GM12878 (cell line): ENCODE measurements around the gene PHRF1. TPM values are rescaled to one million over a fixed set of nuclear protein-coding genes. Genes with fewer than 3 reads are reported as not detected.
A peak's percentile ranks its signal among the peaks of the same experiment; 100 is the strongest.

Source experiments
- BRCA1 ChIP-seq: IDR thresholded peaks from 2 replicates; pipeline ENCODE4 v1.6.1; 2011; ENCODE audit warnings: low read depth, low read length, improper control_type of control experiment
- CEBPB ChIP-seq, 2 experiments: fragments of 150-350 bp in 1 of 2; IDR thresholded peaks; 2 replicates each; pipeline ENCODE4 v1.6.1; 2012 to 2014; ENCODE audit warnings: low read depth in 2 of 2, low read length in 2 of 2, borderline replicate concordance in 1 of 2, inconsistent platforms in 1 of 2
- CHD4 ChIP-seq: fragments of 200-600 bp; sonication (generic); IDR thresholded peaks from 2 replicates; pipeline ENCODE4 v1.6.1; 2016; ENCODE audit warnings: mild to moderate bottlenecking
- CTCF ChIP-seq, 3 experiments: IDR thresholded peaks in 2 of 3; conservative IDR thresholded peaks in 1 of 3; 2 replicates each; pipeline ENCODE4 v1.5.1; 2011; ENCODE audit warnings: low read depth in 3 of 3, low read length in 3 of 3, mild to moderate bottlenecking in 3 of 3, control low read depth in 2 of 3, moderate library complexity in 2 of 3, inconsistent platforms in 1 of 3, mixed read lengths in 1 of 3; ENCODE audit not compliant: control insufficient read depth in 2 of 3, insufficient read depth in 1 of 3; ENCODE audit errors: extremely low read depth in 1 of 3
- IKZF2 ChIP-seq, 2 experiments: fragments of 450-650 bp; IDR thresholded peaks; 2 replicates each; pipeline ENCODE4 v1.6.1; 2017; ENCODE audit warnings: mild to moderate bottlenecking in 2 of 2, moderate library complexity in 2 of 2
- MLLT1 ChIP-seq: fragments of 450-650 bp; IDR thresholded peaks from 2 replicates; pipeline ENCODE4 v1.6.1; 2016; ENCODE audit warnings: mild to moderate bottlenecking
- MTA3 ChIP-seq: IDR thresholded peaks from 2 replicates; pipeline ENCODE4 v1.6.1; 2012; ENCODE audit warnings: low read length, inconsistent platforms, borderline replicate concordance
- NFXL1 ChIP-seq: fragments of 450-650 bp; IDR thresholded peaks from 2 replicates; pipeline ENCODE4 v1.6.1; 2017; ENCODE audit warnings: antibody characterized with exemption, mild to moderate bottlenecking, borderline replicate concordance
- PBX3 ChIP-seq: IDR thresholded peaks from 2 replicates; pipeline ENCODE4 v1.6.1; 2011; ENCODE audit warnings: mild to moderate bottlenecking, low read depth, low read length, moderate library complexity; ENCODE audit not compliant: insufficient replicate concordance
- POLR2A ChIP-seq: IDR thresholded peaks from 2 replicates; pipeline ENCODE4 v1.6.1; 2011; ENCODE audit warnings: low read depth, mild to moderate bottlenecking, low read length
- SIX5 ChIP-seq: IDR thresholded peaks from 2 replicates; pipeline ENCODE4 v1.6.1; 2011; ENCODE audit warnings: mild to moderate bottlenecking, low read depth, low read length, moderate library complexity; ENCODE audit not compliant: severe bottlenecking
- SUPT20H ChIP-seq: IDR thresholded peaks from 2 replicates; pipeline ENCODE4 v1.6.1; 2011; ENCODE audit warnings: low read depth, mild to moderate bottlenecking, low read length, moderate library complexity, borderline replicate concordance; ENCODE audit not compliant: control insufficient read depth
- ZNF207 ChIP-seq: fragments of 450-650 bp; IDR thresholded peaks from 2 replicates; pipeline ENCODE4 v1.6.1; 2014; ENCODE audit warnings: antibody characterized with exemption, mild to moderate bottlenecking, borderline replicate concordance
- ZNF24 ChIP-seq: fragments of 450-650 bp; IDR thresholded peaks from 2 replicates; pipeline ENCODE4 v1.6.1; 2017; ENCODE audit warnings: antibody characterized with exemption, mild to moderate bottlenecking
- polyA plus RNA-seq, 11 experiments: library from polyadenylated mRNA; depleted of rRNA in 4 of 11; unstranded in 6 of 11; stranded (reverse) in 5 of 11; fragments of >200 nt; fragmentation: Nextera tagmentation in 4 of 11; fragmentation: Illumina TruSeq in 1 of 11; extraction: Ambion mirVana in 4 of 11; extraction: Trizol in 1 of 11; gene quantifications; 1 replicate in 1 of 11; 2 replicates in 10 of 11; pipeline versions ENCODE4 v1.2.1 to v1.2.3, GENCODE V29; 2011 to 2016; ENCODE audit warnings: inconsistent platforms in 2 of 11, missing spikeins in 2 of 11, low read depth in 1 of 11
- total RNA-seq, 4 experiments: library from RNA; depleted of rRNA in 3 of 4; stranded (reverse); fragments of >200 nt in 3 of 4; fragmentation: Illumina TruSeq in 1 of 4; extraction: Trizol in 1 of 4; gene quantifications; 2 replicates each; pipeline versions ENCODE4 v1.2.1 to v1.2.3, GENCODE V29; 2013 to 2021
- TF ChIP-seq, protein P1 (sequence below): fragments of 450-650 bp; conservative IDR thresholded peaks from 2 replicates; pipeline ENCODE4 v1.6.1; 2017; ENCODE audit warnings: mild to moderate bottlenecking, moderate library complexity
- TF ChIP-seq, protein P2 (sequence below): IDR thresholded peaks from 2 replicates; pipeline ENCODE4 v1.6.1; 2012; ENCODE audit warnings: low read depth, low read length, improper control_type of control experiment
- TF ChIP-seq, protein P3 (sequence below): fragments of 450-650 bp; formaldehyde crosslinking; IDR thresholded peaks from 2 replicates; pipeline ENCODE4 v1.5.0; 2022; ENCODE audit warnings: mild to moderate bottlenecking, missing genetic modification characterization

PHRF1 gene
- total and polyA plus RNA-seq, 10 of the 15 experiments (the other 5 are each of a cell fraction or from before 2014, with no cell fraction given), result 0.13 to 43.5 (median 15.1) TPM

DNA sequence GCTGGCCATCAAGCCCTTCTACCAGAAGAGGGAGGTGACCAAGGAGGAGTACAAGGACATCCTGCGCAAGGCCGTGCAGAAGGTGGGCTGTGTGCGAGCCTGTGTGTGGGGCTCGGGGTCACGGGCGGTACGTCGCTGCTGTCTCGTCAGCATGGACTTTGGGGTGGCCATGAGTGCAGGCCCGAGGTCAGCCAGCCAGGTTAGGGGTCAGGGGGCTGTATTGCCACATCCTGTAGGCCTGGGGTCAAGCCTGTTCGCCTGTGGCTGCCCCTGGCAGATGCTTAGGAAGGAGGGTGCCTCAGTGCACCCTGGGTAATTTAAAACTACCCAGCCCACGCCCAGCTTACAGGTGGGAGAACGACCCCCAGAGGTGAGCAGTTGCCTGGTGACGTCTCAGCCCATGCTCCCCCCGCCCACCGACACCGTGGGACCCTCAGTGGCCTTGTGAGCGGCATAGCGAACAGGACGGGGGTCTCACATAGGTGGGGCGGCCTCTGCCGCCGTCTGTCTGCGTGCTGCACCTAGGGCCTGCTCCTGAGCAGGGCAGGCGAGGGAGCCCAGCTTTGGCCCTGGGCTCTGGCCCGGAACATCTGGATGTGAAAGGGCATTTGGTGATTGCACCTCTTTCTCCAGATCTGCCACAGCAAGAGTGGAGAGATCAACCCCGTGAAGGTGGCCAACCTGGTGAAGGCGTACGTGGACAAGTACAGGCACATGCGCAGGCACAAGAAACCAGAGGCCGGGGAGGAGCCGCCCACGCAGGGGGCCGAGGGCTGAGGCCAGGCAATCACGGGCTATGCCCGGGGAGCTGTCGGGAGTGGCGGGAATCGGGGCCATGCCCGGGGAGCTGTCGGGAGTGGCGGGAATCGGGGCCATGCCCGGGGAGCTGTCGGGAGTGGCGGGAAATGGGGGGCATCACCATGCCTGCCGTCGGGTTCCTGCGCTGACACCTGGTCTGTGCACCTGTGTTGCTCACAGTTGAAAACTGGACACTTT, 35.0 kb downstream of the PHRF1 start (continued):
- TF ChIP-seq IKZF2 (IDR thresholded peaks at IDR 0.05), result no peak
- no peak for TF ChIP-seq NFXL1
- TF ChIP-seq PBX3, result no peak
- no peak for TF ChIP-seq MLLT1
- TF ChIP-seq CHD4, result no peak
- TF ChIP-seq, protein P1, sequence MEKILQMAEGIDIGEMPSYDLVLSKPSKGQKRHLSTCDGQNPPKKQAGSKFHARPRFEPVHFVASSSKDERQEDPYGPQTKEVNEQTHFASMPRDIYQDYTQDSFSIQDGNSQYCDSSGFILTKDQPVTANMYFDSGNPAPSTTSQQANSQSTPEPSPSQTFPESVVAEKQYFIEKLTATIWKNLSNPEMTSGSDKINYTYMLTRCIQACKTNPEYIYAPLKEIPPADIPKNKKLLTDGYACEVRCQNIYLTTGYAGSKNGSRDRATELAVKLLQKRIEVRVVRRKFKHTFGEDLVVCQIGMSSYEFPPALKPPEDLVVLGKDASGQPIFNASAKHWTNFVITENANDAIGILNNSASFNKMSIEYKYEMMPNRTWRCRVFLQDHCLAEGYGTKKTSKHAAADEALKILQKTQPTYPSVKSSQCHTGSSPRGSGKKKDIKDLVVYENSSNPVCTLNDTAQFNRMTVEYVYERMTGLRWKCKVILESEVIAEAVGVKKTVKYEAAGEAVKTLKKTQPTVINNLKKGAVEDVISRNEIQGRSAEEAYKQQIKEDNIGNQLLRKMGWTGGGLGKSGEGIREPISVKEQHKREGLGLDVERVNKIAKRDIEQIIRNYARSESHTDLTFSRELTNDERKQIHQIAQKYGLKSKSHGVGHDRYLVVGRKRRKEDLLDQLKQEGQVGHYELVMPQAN, result no peak
- no peak for TF ChIP-seq ZNF207
- TF ChIP-seq BRCA1, result no peak
- TF ChIP-seq, protein P2, sequence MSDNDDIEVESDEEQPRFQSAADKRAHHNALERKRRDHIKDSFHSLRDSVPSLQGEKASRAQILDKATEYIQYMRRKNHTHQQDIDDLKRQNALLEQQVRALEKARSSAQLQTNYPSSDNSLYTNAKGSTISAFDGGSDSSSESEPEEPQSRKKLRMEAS, result no peak
- TF ChIP-seq CTCF (IDR thresholded peaks at IDR 0.05 in 2 of 3, conservative IDR thresholded peaks at IDR 0.05 in 1 of 3; ENCODE audit: control insufficient read depth in 2 of 3, extremely low read depth in 1 of 3, insufficient read depth in 1 of 3, low read depth in 3 of 3, low read length in 3 of 3), result no peak
- no peak for TF ChIP-seq SUPT20H
- TF ChIP-seq SIX5, result no peak
- no peak for TF ChIP-seq CEBPB (IDR thresholded peaks at IDR 0.05; ENCODE audit: borderline replicate concordance in 1 of 2, low read depth in 2 of 2, low read length in 2 of 2)
- TF ChIP-seq MTA3, result no peak
- TF ChIP-seq POLR2A, result peak; percentile 83
- no peak for TF ChIP-seq ZNF24
- TF ChIP-seq, protein P3, sequence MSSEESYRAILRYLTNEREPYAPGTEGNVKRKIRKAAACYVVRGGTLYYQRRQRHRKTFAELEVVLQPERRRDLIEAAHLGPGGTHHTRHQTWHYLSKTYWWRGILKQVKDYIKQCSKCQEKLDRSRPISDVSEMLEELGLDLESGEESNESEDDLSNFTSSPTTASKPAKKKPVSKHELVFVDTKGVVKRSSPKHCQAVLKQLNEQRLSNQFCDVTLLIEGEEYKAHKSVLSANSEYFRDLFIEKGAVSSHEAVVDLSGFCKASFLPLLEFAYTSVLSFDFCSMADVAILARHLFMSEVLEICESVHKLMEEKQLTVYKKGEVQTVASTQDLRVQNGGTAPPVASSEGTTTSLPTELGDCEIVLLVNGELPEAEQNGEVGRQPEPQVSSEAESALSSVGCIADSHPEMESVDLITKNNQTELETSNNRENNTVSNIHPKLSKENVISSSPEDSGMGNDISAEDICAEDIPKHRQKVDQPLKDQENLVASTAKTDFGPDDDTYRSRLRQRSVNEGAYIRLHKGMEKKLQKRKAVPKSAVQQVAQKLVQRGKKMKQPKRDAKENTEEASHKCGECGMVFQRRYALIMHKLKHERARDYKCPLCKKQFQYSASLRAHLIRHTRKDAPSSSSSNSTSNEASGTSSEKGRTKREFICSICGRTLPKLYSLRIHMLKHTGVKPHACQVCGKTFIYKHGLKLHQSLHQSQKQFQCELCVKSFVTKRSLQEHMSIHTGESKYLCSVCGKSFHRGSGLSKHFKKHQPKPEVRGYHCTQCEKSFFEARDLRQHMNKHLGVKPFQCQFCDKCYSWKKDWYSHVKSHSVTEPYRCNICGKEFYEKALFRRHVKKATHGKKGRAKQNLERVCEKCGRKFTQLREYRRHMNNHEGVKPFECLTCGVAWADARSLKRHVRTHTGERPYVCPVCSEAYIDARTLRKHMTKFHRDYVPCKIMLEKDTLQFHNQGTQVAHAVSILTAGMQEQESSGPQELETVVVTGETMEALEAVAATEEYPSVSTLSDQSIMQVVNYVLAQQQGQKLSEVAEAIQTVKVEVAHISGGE (CRISPR knock-in tag), result no peak
